ENCODE data around the gene COG5.

COG5 gene

DNA sequence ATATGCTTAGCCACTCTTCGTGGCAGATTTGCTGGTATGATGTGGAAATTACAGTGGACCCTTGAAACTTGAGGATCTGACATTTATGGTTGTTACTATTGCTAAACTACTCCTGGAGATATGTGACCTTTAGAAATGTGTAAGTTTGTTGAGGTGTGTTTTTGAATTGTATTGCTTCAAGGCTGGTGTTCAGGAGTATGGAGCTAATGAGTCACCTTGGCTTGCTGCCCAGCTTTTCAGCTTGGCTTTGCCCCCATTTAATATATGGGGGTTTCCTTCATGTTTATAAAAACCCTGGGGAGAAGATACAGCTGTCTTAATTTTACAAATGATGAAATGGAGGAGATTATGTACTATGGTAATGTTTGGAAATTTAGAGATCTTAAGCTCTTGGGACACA is 383.3 kb downstream of the COG5 start:
- DNase-seq (ENCODE audit: low read depth): peak; percentile 47

DNA sequence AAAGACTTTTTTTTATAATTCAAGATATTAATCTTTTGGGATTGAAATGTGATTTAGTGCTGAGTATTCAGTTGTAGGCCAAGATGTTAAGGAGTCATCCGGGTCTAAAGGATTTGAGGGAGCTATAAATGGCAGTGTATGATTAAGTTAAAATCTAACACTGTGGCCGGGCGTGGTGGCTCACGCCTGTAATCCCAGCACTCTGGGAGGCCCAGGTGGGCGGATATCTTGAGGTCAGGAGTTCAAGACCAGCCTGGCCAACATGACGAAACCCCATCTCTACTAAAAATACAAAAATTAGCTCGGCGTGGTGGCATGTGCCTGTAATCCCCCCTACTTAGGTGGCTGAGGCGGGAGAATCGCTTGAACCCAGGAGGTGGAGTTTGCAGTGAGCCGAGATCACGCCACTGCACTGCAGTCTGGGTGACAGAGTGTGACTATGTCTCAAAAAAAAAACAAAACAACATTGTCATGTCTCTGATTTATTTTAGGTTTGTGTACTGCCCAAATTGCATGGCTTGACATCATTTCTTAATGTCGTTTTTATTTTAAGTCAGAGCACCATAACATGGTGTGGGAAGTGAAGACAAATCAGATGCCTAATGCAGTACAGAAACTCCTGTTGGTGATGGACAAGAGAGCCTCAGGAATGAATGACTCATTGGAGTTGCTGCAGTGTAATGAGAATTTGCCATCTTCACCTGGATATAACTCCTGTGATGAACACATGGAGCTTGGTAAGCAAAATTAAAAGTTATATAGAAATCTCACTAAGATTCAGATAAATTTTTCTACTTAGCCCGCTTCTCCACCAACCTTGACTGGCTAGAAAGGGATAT is 384.2 kb downstream of the COG5 start:
- DNase-seq (ENCODE audit: low read depth): no peak

- no peak for DNase-seq (ENCODE audit: low read depth)
Measured at GRCh38 chr7:107173691-107174406, 389.9 kb downstream of the COG5 start.

DNA sequence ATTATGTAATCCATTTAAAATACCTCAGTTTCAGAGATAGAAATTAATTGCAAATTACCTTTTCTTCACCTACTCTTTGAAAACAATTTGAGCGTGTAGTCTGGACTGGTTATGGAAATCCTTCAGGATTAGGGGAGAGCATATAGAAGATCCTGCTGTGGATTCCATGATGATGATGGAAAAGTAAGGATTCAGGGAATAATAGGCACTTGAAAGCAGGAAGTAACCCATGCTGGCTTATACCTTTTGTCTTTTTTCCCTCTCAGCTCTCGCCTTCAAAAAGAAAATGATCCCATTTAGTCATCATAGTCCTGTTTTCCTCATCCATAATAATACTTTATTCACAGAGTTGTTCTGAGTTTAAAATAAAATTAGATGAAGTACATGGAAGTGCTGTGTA is 390.5 kb downstream of the COG5 start:
- DNase-seq (ENCODE audit: low read depth): no peak

GRCh38 chr7:107172276-107173032 is 391.3 kb downstream of the COG5 start:
- no peak for DNase-seq (ENCODE audit: low read depth)

DNA sequence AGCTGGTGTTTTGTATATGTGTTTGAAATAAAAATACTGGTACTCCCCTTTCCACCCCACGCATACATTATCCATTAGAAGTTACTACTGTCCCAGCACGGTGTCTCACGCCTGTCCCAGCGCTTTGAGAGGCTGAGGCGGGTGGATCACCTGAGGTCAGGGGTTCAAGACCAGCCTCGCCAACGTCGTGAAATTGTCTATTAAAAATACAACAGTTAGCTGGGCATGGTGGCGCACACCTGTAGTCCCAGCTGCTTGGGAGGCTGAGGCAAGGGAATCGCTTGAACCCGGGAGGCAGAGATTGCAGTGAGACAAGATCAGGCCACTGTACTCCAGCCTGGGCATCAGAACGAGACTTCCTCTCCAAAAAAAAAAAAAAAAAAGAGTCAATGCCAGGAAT is 392.2 kb downstream of the COG5 start:
- no peak for DNase-seq (ENCODE audit: low read depth)

- no peak for DNase-seq (ENCODE audit: low read depth)
Measured at GRCh38 chr7:107170051-107170915, 393.4 kb downstream of the COG5 start.

DNA sequence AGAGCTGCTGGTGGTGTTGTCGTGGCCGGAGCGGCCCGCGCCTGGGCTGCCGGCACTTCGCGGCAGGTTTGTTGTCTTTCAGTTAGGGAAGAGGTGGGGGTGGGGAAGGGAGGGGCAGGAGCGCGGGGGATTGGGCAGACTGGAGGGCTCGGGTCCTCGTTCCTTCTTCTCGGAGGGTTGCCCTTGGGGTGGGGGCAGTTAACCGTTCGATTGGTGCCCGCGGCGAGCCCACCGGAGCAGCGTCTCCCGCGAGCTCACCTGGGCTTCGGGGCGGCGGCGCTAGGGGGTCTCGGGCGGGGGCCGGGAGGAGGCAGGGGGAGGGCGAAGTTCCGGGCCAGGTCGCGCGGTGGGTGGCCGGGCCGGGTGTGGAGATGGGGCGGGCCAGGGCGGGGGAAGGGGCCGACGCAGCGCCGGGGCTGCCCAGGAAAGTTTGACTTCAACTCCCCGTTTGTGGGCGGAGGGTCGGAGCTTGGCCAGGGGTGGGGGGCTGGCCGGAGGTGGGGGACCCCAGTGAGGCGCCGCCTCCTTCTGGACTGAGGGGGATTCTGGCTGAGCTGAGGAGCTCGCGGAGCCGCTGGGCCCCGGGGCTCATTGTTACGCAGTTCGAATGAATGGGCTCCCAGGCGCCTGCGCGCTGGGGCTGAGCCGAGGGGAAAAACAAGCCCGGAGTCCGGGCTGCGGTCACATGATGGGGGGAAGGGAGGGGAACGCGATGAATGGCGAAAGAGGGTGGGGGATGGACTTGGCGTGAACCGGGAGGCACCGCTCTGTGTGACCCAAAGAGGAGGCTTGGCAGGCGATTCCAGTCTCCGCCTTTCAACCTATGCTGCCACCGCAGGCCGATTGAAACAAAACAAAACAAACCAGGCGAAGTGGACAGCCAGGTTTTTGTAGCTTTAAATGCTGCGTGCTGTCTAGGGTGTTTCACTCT is 394.3 kb downstream of the COG5 start:
- DNase-seq (ENCODE audit: low read depth): peak; percentile 63

- DNase-seq (ENCODE audit: low read depth): peak; percentile 97
Measured at GRCh38 chr7:107168233-107169119, 395.2 kb downstream of the COG5 start, which contains the start of gene HBP1. TSS of gene HBP1 (plus strand) at chr7:107169003. CDS start at chr7:107179894, 10,891 bp downstream.

GRCh38 chr7:107167483-107168232 is 396.1 kb downstream of the COG5 start:
- peak; percentile 28 for DNase-seq (ENCODE audit: low read depth)

GRCh38 chr7:107166736-107167426 is 396.8 kb downstream of the COG5 start:
- DNase-seq (ENCODE audit: low read depth): no peak

DNA sequence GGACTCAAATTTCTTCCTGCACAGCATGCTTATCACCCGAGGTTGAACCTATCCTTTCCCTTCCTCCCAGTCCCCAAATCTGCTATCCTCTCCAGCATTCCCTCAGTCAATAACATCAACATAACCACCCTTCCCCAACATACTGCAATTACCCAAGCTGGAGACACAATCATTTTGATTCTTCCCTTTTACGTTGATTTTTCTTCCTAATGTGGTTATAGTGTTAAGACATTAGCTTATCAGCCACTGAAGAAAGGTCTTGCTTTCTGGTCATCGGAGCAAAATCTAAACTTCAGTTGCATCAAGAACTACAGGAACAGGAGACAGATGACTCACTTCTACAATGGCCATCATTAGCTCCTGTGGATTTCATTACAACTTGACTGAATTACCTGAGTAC is 398.4 kb downstream of the COG5 start:
- DNase-seq (ENCODE audit: low read depth): no peak

DNA sequence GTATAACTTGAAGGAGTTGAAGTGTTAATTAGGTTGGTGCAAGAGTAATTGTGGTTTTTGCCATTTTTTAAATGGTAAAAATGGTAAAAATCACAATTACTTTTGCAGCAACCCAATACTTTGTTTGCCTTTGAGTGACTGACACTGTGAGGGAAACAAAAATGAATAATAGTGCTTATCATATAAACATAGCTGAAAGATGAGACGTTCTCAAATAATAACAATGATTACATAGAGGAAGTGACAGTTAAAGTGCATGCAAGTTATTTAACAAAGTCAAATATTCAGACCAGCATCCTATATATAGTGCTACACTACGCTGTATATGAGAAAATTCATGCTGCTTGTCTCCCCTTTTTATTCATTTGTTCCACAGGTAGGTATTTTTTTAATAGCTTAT is 399.6 kb downstream of the COG5 start:
- no peak for DNase-seq (ENCODE audit: low read depth)

DNA sequence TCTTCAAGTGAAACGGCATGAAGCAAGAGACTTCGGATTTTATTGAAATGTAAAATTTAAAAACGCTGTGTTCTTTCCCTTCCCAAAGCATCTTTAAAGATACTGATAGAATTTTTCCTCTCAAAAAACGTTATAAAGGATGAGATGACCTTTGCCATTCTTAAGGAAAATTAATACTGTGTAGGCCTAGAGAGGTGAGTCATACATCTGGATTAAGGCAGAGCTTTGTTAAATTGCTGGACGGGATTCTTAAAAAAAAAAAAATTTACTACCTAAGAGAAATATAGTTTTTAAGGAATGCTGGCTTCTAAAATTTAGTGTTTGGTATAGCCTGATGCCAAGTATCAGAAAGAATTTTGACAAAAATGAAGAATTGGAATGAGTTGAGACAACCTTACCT is 401.2 kb downstream of the COG5 start:
- no peak for DNase-seq (ENCODE audit: low read depth)

- no peak for DNase-seq (ENCODE audit: low read depth)
Measured at GRCh38 chr7:107161415-107161814, 402.3 kb downstream of the COG5 start.

DNA sequence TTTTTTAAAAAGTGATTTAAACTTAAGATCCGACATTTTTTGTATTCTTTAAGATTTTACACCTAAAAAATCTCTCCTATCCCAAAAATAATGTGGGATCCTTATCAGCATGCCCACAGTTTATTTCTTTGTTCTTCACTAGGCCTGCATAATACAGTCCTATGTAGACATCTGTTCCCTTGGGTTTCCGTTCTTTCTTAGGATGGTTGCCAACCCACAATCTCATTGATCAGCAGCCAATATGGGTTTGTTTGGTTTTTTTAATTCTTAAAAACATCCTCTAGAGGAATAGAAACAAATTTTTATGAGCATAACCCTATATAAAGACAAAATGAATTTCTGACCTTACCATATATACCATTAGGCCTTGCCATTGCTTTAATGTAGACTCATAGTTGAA is 403.3 kb downstream of the COG5 start:
- DNase-seq (ENCODE audit: low read depth): no peak

DNA sequence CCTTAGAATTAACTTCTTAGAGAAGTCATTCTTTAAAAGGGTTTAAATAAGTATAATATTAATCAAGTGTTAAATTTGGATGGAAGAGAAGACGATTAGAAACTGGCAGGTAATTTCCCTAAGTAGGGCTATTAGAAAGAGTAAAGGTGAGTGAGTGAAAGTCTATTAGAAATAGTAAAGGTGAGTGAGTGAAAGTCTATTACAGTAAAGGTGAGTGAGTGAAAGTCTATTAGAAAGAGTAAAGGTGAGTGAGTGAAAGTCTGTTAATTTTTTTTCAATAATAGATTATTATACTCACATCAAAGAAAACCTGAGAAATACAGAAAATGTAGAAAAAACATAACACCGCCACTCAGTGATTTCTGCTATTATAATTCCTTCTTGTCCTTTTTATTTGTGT is 405.7 kb downstream of the COG5 start:
- no peak for DNase-seq (ENCODE audit: low read depth)

- no peak for DNase-seq (ENCODE audit: low read depth)
Measured at GRCh38 chr7:107157091-107157490, 406.6 kb downstream of the COG5 start.

Measured in stimulated activated CD8-positive, alpha-beta memory T cell treated with anti-CD3 and anti-CD28 coated beads, Interleukin-15, amount 100 ng/mL, for 1 hour (primary cell).